Vagina (tissue), 2 donors: ENCODE results near the gene DUSP16.

Source experiments
- POLR2A ChIP-seq, 2 donors: fragments of 450-650 bp; IDR thresholded peaks; one replicate each; pipeline ENCODE4 v1.6.1; 2017; ENCODE audit warnings: antibody characterized with exemption in 2 of 2, mild to moderate bottlenecking in 2 of 2, moderate library complexity in 2 of 2
- TF ChIP-seq, protein P1 (sequence below), 3 experiments: fragments of 450-650 bp in 2 of 3; fragments of 200-600 bp in 1 of 3; sonication (generic) in 1 of 3; IDR thresholded peaks; one replicate each; pipeline ENCODE4 v1.5.1; 2017 to 2019; ENCODE audit warnings: antibody characterized with exemption in 3 of 3, mild to moderate bottlenecking in 2 of 3, moderate library complexity in 2 of 3

DNA sequence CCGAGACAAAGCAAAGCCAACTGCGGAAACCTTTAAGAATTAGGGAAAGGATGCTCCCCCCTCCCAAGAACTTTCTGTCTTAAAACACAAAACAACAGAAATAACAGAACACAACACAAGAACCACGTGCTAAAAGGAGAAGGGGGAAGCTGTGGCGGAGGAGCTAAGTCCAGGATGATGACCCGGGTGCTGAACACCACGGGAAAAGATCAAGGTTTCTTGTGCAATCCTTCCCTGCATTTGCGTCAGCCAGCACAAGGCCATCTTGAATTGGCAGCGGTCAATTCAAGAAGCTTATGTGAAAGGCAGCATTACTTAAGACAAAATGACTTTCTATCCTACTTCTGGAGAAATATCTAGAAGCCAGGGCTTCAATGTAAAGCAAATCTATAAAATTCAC is 38.0 kb upstream of the DUSP16 start:
- TF ChIP-seq, protein P1, sequence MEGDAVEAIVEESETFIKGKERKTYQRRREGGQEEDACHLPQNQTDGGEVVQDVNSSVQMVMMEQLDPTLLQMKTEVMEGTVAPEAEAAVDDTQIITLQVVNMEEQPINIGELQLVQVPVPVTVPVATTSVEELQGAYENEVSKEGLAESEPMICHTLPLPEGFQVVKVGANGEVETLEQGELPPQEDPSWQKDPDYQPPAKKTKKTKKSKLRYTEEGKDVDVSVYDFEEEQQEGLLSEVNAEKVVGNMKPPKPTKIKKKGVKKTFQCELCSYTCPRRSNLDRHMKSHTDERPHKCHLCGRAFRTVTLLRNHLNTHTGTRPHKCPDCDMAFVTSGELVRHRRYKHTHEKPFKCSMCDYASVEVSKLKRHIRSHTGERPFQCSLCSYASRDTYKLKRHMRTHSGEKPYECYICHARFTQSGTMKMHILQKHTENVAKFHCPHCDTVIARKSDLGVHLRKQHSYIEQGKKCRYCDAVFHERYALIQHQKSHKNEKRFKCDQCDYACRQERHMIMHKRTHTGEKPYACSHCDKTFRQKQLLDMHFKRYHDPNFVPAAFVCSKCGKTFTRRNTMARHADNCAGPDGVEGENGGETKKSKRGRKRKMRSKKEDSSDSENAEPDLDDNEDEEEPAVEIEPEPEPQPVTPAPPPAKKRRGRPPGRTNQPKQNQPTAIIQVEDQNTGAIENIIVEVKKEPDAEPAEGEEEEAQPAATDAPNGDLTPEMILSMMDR (IDR thresholded peaks at IDR 0.05), result no peak
- TF ChIP-seq POLR2A (IDR thresholded peaks at IDR 0.05), result no peak
